IgD-negative memory B cell (primary cell): ENCODE measurements around the gene MCTP1. TPM values are rescaled to one million over a fixed set of nuclear protein-coding genes. Genes with fewer than 3 reads are reported as not detected.
"Not testable (repeated sequence)": the region's sequence is repeated elsewhere in the genome, so short reads cannot be mapped to it uniquely, and the experiment has no call there.

ENCODE experiments used
- H3K27ac Mint-ChIP-seq, 3 donors: one replicate each; pipeline ENCODE4 v1.8.0; 2020 to 2022; ENCODE audit warnings: mild to moderate bottlenecking in 3 of 3, mixed read lengths in 3 of 3, moderate library complexity in 1 of 3
- H3K27me3 Mint-ChIP-seq: one replicate; pipeline ENCODE4 v1.8.0; 2021; ENCODE audit warnings: mixed read lengths
- H3K36me3 Mint-ChIP-seq: one replicate; pipeline ENCODE4 v1.8.0; 2020; ENCODE audit warnings: mild to moderate bottlenecking, mixed read lengths
- H3K4me1 Mint-ChIP-seq, 3 donors: one replicate each; pipeline ENCODE4 v1.8.0; 2020 to 2022; ENCODE audit warnings: mixed read lengths in 3 of 3, mild to moderate bottlenecking in 1 of 3
- H3K4me3 Mint-ChIP-seq, 4 donors: one replicate each; pipeline ENCODE4 v1.8.0; 2020 to 2022; ENCODE audit warnings: mild to moderate bottlenecking in 4 of 4, mixed read lengths in 4 of 4, moderate library complexity in 3 of 4
- H3K9me3 Mint-ChIP-seq, 3 donors: one replicate each; pipeline ENCODE4 v1.8.0; 2020 to 2021; ENCODE audit warnings: mixed read lengths in 3 of 3, mild to moderate bottlenecking in 1 of 3
- polyA plus RNA-seq: library from polyadenylated mRNA; unstranded; fragments of 300-500 nt; fragmentation: Illumina TruSeq; gene quantifications from one replicate; pipeline ENCODE4 v1.2.3, GENCODE V29; 2021

The MCTP1 gene
- polyA plus RNA-seq, 1 donor from 2014 or later = 2.6 TPM

GRCh38 chr5:95224701-95225459 lies 60.0 kb downstream of the MCTP1 start:
- no peak overlapping the region for H3K27ac Mint-ChIP-seq
- no peaks in the 10 kb centered on the region for H3K4me1 Mint-ChIP-seq
- peaks cover 0 to 2% (median 0%) of the 10 kb centered on the region in 3 donors for H3K9me3 Mint-ChIP-seq

DNA sequence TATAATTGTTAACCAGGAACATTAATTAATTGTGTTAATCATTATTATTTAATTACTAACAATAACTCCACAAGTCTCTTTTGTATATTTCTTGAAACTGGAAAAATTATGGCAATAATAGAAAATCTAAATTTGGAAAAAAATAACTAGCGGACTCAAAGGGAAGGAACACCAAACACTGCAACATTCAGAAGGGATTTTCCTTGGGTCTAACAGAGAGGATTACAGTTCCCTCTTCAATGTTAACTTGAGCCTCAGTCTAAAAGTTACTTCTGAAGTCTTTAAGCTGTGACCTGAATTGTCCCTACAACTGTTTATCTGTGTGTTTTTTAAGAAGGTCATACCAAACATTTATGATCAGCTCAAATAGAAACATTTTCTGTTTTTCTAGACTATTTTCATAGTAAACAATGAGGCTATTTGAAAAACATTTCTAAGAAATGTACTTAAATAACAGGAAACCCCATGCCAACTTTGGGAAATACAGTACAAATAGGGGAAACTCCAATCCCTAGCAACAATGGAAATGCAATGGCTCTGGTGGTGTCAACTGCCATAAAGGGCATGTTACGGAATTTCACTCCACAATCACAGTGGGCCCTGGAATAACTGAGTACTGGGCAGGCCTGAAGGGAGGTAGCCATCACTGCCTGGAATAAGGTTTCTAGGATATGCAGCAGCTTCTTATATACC lies 61.2 kb downstream of the MCTP1 start:
- no peak overlapping the region for H3K27ac Mint-ChIP-seq
- peaks cover 0 to 2% (median 0%) of the 10 kb centered on the region in 3 donors for H3K9me3 Mint-ChIP-seq
- no peak overlapping the region for H3K4me3 Mint-ChIP-seq
- H3K4me1 Mint-ChIP-seq = no peaks in the 10 kb centered on the region
- no peaks in the 10 kb centered on the region for H3K36me3 Mint-ChIP-seq
- no peaks in the 10 kb centered on the region for H3K27me3 Mint-ChIP-seq

More at GRCh38 chr5:95224701-95225459, 60.0 kb downstream of the MCTP1 start:
- no peaks in the 10 kb centered on the region for H3K36me3 Mint-ChIP-seq
- H3K4me3 Mint-ChIP-seq = no peak overlapping the region
- no peaks in the 10 kb centered on the region for H3K27me3 Mint-ChIP-seq

- Mint-ChIP-seq H3K9me3 (peaks cover 0 to 2% (median 0%) of the 10 kb centered on the region in 3 donors), H3K27ac (no peak overlapping the region), H3K4me3 (no peak overlapping the region), H3K4me1 (no peaks in the 10 kb centered on the region), H3K27me3 (no peaks in the 10 kb centered on the region), H3K36me3 (no peaks in the 10 kb centered on the region)
Measured at GRCh38 chr5:95222836-95223235, 62.1 kb downstream of the MCTP1 start.

- Mint-ChIP-seq H3K27me3 (no peaks in the 10 kb centered on the region), H3K36me3 (no peaks in the 10 kb centered on the region), H3K4me1 (no peaks in the 10 kb centered on the region), H3K4me3 (no peak overlapping the region), H3K9me3 (peaks cover 0 to 2% (median 0%) of the 10 kb centered on the region in 3 donors), H3K27ac (no peak overlapping the region)
Measured at GRCh38 chr5:95221234-95221633, 63.7 kb downstream of the MCTP1 start.

GRCh38 chr5:95220381-95220780 lies 64.5 kb downstream of the MCTP1 start:
- Mint-ChIP-seq H3K9me3 (no peaks in the 10 kb centered on the region), H3K36me3 (no peaks in the 10 kb centered on the region), H3K27ac (no peak overlapping the region), H3K4me3 (no peak overlapping the region), H3K27me3 (no peaks in the 10 kb centered on the region), H3K4me1 (no peaks in the 10 kb centered on the region)

DNA sequence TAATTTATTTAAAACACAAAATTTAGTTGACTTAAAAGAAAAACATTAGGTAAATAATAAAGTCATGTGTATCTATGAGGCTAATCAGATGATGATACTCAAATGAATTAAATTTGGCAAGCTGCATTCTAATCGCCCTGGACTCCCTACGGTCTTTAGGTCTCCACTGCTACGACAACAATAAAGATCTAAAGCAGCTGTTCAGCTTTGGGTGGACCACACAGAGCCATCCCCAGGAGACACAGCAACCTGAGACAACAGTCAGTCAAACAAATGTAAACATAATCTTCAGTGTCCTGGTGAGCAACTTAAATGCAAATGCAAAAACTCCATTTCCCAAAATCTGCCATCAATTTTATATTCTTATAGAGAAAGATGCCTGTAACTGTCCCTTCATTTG lies 65.5 kb downstream of the MCTP1 start:
- Mint-ChIP-seq H3K27me3 (no peaks in the 10 kb centered on the region), H3K4me1 (no peaks in the 10 kb centered on the region), H3K36me3 (no peaks in the 10 kb centered on the region), H3K9me3 (no peaks in the 10 kb centered on the region), H3K27ac (no peak overlapping the region), H3K4me3 (no peak overlapping the region)

- Mint-ChIP-seq H3K27ac (no peak overlapping the region), H3K27me3 (no peaks in the 10 kb centered on the region), H3K4me1 (no peaks in the 10 kb centered on the region), H3K4me3 (no peak overlapping the region), H3K9me3 (no peaks in the 10 kb centered on the region), H3K36me3 (no peaks in the 10 kb centered on the region)
Measured at GRCh38 chr5:95217881-95218280, 67.0 kb downstream of the MCTP1 start.

- no peaks in the 10 kb centered on the region for H3K36me3 Mint-ChIP-seq
- no peaks in the 10 kb centered on the region for H3K4me1 Mint-ChIP-seq
- H3K4me3 Mint-ChIP-seq = no peak overlapping the region
- H3K27me3 Mint-ChIP-seq = no peaks in the 10 kb centered on the region
- H3K27ac Mint-ChIP-seq = no peak overlapping the region
- no peaks in the 10 kb centered on the region for H3K9me3 Mint-ChIP-seq
Measured at GRCh38 chr5:95217351-95217750, 67.5 kb downstream of the MCTP1 start.

GRCh38 chr5:95216136-95216955 lies 68.5 kb downstream of the MCTP1 start:
- Mint-ChIP-seq H3K4me1 (no peaks in the 10 kb centered on the region), H3K27ac (no peak overlapping the region), H3K27me3 (no peaks in the 10 kb centered on the region), H3K9me3 (no peaks in the 10 kb centered on the region), H3K4me3 (no peak overlapping the region), H3K36me3 (no peaks in the 10 kb centered on the region)

DNA sequence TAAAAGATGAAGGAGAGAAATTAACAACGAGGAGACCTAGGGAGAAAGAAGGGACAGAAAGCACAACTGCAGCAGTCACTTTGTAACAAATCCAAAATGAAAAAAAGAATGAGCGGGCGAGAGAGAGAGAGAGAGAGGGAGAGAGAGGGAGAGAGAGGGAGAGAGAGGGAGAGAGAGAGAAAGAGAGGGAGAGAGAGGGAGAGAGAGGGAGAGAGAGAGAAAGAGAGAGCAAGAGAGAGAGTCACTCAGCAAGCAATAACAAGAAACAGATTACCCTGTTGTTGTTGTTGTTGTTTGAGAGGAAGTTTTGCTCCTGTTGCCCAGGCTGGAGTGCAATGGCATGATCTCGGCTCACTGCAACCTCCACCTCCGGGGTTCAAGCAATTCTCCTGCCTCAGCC lies 77.1 kb downstream of the MCTP1 start:
- not testable (repeated sequence) for H3K4me3 Mint-ChIP-seq, H3K36me3 Mint-ChIP-seq, H3K9me3 Mint-ChIP-seq, H3K4me1 Mint-ChIP-seq, H3K27ac Mint-ChIP-seq, H3K27me3 Mint-ChIP-seq

DNA sequence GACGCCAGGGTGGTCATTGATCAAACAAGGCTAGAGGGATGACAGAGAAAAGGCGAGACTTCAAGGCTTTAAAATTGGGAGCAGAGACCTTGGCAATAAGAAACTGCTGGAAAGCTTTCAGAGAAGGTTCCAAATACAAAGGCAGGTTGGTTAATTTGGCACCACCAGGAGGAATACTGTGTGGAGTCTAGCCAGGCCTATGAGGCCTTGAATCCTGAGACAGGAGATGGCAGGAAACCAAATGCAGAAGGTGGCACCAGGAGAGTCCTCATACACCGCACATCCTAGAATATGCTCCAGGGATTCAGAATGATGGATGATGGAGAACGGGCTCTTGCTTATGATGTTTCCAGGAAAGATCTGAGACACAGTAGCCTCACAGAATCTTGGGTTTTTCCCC lies 90.0 kb downstream of the MCTP1 start:
- Mint-ChIP-seq H3K4me3 (no peak overlapping the region), H3K36me3 (no peaks in the 10 kb centered on the region)

GRCh38 chr5:95191330-95191729 lies 93.6 kb downstream of the MCTP1 start:
- Mint-ChIP-seq H3K27ac (no peak overlapping the region), H3K27me3 (no peaks in the 10 kb centered on the region), H3K36me3 (no peaks in the 10 kb centered on the region), H3K9me3 (peaks cover 0 to 6% (median 0%) of the 10 kb centered on the region in 3 donors), H3K4me1 (no peaks in the 10 kb centered on the region), H3K4me3 (no peak overlapping the region)

More for the DNA sequence above, 90.0 kb downstream of the MCTP1 start:
- H3K9me3 Mint-ChIP-seq = no peaks in the 10 kb centered on the region
- H3K27me3 Mint-ChIP-seq = no peaks in the 10 kb centered on the region
- no peaks in the 10 kb centered on the region for H3K4me1 Mint-ChIP-seq
- no peak overlapping the region for H3K27ac Mint-ChIP-seq

GRCh38 chr5:95184924-95185323 lies 100.0 kb downstream of the MCTP1 start:
- H3K4me1 Mint-ChIP-seq = no peaks in the 10 kb centered on the region
- no peak overlapping the region for H3K4me3 Mint-ChIP-seq
- no peak overlapping the region for H3K27ac Mint-ChIP-seq
- peaks cover 1% of the 10 kb centered on the region for H3K27me3 Mint-ChIP-seq
- H3K36me3 Mint-ChIP-seq = no peaks in the 10 kb centered on the region
- peaks cover 0 to 6% (median 0%) of the 10 kb centered on the region in 3 donors for H3K9me3 Mint-ChIP-seq

GRCh38 chr5:95181644-95182043 lies 103.2 kb downstream of the MCTP1 start:
- Mint-ChIP-seq H3K9me3 (peaks cover 0 to 2% (median 1%) of the 10 kb centered on the region in 3 donors), H3K4me1 (no peaks in the 10 kb centered on the region), H3K27ac (no peak overlapping the region), H3K36me3 (no peaks in the 10 kb centered on the region), H3K4me3 (no peak overlapping the region), H3K27me3 (peaks cover 1% of the 10 kb centered on the region)

- Mint-ChIP-seq H3K27me3 (peaks cover 1% of the 10 kb centered on the region), H3K36me3 (no peaks in the 10 kb centered on the region), H3K9me3 (peaks cover 0 to 2% (median 0%) of the 10 kb centered on the region in 3 donors), H3K27ac (peak overlapping the region in 1 of 3 donors; percentile 43), H3K4me1 (no peaks in the 10 kb centered on the region), H3K4me3 (no peak overlapping the region)
Measured at GRCh38 chr5:95178046-95178651, 106.7 kb downstream of the MCTP1 start.
